HG03457 (cell line): Measurements from ENCODE around the gene AMN.

Experiments
- ATAC-seq: cut with Tn5 transposase; IDR thresholded peaks from one replicate; pipeline ENCODE4 v1.9.1; 2021; ENCODE audit warnings: moderate number of reproducible peaks; ENCODE audit not compliant: unreplicated experiment

Gene AMN

DNA sequence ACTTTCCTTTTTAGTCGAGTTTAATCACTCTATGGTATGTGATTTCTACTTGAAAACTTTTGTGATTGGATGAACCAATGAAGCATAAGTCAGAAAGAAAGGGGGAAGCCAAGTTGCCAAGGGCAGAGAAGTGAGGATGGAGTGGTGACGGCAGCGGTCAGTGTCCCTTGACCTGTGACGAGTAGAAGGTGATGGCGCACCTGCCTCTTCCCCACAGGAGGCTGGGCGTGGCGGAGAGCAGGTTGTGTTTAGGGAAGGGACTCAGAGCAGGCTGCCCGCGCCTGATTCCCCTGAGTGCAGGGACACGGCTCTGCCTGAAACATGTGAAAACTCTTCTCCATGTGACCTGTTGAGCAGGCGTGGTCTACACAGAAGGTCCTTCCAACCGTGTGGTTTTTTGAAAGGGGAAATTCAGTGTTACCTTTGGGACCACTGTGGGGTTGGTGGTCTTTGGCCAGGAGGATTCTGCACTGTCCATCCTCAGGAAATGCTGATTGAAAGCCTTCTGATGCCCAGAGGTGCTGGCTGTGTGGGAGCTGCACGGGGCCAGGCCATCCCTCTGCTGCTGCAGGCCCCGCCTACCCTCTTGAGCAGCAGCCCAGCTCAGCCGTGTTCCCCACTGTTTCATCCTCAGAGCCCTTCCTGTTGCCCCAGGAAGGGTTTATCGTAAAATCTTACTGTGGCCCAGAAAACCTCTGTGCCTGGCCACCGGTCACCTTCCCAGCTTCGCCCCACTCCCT, 23.5 kb upstream of the AMN start:
- no peak for ATAC-seq

DNA sequence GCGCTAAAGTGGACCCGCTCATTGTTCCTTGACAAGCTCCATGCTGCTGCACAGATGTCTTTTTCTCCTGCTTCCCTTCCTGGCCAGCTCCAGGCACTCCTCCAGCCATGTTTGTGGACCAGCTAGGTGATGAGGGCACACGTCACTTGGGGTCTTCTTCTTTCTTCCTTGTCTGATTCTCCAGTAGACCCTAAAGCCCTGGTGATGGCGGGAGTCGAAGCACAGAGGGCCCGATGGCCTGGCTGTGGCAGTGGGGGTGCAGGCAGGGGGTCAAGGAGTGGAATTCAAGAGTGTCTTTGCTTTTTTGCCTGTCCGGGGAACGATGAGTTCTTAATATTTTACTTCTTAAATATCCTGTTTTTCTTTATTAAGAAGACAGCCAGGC, 23.0 kb upstream of the AMN start:
- no peak for ATAC-seq

DNA sequence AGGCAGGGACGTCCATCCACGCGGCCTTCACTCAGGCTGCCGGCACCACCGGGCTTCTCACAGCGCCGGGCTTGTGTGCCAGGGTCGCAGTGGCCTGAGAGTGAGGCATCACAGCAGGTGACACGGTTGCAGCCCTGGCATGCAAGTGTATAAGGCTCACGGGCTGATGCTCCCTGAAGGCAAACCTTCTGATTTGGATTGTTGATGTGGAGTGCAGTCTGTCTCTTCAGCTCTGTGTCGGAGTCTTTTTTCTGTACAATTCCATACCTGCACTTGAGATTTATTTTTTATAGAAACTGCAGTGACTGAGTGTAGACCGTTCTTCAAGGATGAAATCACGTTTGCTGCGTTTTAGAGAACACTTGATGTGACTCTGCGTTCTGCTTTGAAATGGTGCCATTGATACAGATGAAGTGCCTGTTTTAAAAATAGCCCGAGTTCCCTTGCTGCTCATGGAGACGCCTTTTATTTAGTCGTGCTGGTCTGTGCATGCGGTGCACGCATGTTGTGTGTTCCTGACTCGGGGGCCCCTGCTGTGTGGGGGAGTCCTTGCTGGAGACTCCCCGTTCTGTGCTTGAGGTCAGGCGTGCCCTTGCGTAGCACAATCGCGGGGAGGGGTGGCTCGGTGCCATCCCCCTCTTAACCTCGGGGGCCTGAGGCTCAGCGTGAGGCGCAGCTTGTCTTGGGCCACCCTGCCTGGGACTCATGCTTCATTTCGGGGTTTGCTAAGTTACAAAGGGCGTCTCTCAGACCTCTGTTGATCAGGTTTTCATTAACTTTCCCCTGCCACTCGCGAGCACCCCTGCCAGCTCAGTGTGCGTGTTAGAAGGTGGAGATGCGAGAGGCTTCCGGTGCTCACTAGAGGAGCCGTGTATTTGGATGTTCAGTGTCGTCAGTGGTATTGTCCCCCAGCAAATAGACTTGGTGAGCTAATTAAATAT, 21.6 kb upstream of the AMN start:
- peak; percentile 44 for ATAC-seq

DNA sequence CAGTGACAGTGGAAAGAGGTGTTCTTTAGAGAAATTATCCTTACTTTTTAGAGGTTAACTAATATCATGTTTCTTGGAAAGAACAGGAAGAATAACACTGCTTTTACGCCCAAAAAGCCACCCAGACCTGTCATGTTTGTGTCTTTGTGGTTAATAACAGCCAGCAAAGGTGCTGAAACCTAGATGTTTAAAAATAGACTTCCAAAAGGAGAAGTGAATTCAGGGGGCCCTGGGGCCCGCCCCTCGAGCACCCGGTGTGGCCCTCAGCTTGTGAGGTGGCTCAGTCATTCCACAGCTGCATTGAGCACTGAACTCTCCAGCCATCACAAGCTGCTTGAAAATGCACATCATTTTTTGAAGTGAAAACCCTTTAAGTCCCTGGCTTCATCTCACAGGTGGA, 20.8 kb upstream of the AMN start:
- peak; percentile 51 for ATAC-seq

DNA sequence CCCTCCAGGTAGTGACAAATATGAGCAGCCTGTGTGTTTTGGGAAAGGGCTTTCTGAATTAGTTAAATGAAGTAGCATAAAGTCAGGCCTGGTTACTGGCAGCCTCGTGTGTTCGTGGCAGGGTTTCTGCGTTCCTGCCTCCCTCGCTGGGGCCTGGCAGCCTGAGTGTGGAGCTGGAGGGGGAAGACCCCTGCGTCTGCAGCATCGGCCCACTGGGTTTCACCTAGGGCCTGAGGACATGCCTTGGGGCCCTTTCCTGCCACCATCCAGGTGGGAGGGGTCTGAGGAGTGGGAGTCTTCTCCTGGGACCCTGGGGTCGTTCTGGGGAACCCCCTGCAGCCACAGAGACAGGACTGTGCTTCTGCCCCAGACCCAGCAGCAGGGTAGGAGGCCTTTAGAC, 20.4 kb upstream of the AMN start:
- ATAC-seq, result peak; percentile 1

DNA sequence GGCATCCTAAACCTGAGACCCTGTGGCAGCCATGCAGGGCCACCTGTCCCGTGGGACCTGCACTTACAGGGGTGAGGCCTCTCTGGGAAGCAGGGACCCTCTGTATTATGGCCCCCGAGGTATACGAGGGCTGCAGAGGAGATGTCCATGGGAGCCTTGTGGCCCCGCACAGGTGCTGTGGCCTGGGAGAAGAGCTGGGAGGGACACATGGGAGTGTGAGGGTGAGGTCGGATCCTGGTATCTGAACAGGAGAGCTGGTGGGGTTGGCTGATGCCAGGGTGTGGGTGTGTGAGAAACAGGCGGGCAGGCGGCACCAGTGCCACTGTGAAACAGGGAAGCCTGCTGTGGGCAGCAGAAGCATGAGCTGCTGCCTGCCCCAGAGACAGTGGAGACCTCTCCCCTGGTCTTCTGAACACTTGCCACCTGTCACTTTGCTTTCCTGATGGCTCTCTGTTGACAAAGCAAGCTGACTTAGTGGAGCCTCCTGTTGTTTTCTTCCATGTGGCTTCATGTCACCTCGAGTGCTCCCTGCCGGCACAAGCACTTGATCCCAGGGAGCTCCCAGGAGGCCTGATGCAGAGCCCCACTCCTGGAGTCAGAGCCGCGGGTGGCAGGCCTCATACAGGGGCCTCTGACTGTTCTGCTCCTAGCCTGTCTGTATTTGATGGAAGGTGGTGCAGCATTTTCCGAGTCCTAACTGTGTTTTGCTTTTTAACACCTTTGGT, 19.8 kb upstream of the AMN start:
- ATAC-seq, result no peak

DNA sequence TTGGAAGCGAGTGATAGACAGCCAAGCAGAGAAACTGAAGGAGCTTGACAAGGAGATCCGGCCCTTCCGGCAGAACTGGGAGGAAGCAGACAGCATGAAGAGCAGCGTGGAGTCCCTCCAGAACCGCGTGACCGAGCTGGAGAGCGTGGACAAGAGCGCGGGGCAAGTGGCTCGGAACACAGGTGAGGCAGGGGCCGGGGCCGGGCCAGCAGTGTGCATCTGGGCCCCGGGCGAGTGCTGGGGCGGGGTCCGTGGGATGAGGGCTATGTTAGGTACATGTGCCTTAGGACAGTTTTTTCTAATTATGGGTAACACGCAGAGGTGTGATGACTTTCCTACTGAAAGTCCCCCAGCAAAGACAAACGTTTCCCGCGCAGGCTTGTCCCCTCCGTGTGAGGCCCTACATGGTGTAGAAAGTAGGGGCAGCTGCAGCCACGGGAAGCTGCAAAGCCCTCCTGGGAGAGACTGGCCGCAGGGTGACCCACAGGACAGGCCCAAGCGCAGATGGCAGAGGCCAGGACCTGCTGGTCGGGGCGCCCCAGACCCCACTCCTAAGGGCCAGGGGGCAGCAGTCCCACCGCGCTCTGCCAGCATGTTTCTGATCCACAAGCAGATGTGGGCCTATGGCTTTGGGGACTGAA, 19.1 kb upstream of the AMN start:
- ATAC-seq, result no peak

DNA sequence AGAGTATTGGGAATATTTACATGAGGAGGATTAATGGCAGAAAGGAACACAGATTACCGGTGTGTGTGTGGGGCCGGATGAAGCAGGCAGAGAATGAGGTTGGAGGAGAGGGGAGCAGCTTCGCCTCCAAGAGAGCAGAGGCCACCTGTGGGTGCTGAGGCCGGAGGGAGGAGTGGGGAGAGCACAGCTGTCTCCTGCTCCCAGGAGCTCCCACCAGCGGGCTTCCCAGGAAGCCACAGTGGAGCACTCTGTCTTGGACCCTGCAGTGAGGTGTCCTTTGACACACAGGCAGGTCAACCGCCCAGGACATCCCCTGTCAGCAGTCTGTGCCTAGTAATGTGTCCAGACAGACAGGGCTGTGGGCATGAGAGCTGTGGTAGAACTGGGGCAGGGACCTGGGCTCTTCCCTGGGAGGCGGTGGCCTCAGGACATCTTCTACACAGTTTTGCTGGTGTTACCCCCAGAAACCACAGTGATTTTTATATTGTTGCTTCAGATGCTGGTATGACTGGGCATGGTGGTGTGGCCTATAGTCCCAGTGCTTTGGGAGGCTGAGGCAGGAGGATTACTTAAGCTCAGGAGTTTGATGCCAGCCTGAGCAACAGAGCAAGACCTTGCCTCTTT, 18.5 kb upstream of the AMN start:
- no peak for ATAC-seq

DNA sequence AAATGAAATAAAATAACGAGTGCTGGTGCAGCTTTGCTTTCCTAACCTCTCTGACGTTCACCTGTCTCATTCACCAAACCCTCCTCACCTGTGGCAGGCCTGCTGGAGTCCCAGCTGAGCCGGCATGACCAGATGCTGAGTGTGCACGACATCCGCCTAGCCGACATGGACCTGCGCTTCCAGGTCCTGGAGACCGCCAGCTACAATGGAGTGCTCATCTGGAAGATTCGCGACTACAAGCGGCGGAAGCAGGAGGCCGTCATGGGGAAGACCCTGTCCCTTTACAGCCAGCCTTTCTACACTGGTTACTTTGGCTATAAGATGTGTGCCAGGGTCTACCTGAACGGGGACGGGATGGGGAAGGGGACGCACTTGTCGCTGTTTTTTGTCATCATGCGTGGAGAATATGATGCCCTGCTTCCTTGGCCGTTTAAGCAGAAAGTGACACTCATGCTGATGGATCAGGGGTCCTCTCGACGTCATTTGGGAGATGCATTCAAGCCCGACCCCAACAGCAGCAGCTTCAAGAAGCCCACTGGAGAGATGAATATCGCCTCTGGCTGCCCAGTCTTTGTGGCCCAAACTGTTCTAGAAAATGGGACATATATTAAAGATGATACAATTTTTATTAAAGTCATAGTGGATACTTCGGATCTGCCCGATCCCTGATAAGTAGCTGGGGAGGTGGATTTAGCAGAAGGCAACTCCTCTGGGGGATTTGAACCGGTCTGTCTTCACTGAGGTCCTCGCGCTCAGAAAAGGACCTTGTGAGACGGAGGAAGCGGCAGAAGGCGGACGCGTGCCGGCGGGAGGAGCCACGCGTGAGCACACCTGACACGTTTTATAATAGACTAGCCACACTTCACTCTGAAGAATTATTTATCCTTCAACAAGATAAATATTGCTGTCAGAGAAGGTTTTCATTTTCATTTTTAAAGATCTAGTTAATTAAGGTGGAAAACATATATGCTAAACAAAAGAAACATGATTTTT, 17.1 kb upstream of the AMN start:
- no peak for ATAC-seq

DNA sequence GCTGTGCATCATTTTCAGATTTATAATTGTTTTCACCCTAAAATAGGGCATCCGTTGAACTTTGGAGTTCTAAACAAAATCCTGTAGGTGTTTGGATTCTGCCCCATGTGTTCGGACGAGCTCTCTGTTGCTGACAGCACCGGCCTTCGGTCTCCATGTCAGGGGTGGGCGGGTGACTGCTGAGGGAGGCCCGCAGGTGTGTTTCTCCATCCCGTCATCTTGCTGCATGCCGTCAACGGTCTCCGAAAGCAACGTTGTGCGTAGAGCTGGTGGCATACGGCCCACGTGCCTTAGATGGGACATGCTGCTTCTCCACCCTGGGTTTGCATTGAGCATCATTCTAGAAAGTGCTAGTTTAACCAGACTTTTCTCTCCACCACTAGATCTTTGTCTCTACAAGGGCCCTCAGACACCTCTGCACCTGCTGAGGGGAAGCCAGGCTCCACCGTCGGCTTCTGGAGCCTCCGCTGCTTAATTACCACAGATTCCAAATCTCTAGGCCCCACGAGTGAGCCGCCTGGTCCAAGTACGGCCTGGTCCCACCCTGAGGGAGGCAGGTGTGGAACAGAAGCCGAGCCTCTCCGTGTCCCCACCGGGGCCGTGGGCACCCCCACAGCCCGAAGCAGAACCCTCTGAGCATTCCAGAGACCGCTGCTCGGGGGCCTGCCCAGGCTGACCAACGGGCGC, 15.7 kb upstream of the AMN start:
- no peak for ATAC-seq

DNA sequence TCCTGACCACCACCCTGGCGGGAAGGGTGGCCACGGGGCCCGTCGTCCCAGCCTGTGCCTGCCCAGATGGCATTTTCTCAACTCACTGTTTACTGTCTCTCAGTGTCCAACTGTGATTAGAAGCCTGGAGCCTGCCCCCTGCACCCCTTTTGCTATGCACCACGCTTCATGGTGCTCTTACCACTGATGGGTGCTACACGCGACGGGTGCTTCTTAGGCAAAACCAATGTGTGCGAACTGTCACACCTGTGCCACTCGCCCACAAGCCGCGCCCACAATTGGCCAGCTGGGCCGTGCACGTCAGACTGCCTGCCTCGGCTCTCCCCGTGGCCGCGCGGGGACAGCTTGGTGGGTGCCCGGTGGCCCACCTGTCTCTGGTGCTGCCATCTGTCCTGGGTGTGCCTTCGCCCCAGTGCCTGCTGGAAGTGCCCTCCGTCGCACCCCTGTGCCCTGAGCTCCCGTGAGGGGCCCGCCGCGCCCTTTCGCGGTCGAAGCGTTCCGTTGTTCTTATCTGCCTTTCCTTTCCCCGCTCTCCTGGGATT, 15.1 kb upstream of the AMN start:
- no peak for ATAC-seq

DNA sequence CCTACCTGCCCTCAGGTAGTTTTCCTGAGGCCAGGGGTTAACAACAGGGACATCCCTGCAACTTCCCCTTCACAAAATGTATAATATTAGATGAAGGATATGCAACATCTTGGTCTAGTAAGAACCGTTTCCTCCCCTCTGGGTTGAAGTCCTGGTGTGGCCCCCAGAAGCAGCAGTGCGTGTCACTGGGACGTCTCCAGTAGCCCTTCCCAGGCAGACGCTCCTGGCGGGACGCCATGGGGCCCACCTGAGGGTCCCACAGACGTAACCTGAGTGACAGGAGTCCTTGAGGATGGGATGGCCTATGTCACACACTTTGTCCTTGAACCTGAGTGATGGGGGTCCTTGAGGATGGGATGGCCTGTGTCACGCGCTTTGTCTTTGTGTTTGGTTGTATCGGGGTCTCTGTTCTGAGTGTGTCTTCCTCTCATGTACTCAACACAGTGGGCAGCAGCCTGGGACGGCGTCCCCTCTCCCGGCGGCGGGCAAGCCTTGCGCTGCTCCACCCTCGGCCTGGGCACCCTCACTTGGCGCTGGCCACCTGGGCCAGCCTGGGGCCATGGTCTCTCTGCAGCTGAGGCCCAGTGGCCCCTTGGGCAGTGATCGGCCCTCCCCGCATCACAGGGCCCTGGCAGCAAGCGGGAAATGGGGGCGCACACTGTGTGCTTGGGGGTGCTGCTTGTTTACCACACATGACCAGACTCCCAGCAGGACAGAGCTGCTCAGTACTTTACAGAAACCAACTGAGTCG, 14.3 kb upstream of the AMN start:
- no peak for ATAC-seq

DNA sequence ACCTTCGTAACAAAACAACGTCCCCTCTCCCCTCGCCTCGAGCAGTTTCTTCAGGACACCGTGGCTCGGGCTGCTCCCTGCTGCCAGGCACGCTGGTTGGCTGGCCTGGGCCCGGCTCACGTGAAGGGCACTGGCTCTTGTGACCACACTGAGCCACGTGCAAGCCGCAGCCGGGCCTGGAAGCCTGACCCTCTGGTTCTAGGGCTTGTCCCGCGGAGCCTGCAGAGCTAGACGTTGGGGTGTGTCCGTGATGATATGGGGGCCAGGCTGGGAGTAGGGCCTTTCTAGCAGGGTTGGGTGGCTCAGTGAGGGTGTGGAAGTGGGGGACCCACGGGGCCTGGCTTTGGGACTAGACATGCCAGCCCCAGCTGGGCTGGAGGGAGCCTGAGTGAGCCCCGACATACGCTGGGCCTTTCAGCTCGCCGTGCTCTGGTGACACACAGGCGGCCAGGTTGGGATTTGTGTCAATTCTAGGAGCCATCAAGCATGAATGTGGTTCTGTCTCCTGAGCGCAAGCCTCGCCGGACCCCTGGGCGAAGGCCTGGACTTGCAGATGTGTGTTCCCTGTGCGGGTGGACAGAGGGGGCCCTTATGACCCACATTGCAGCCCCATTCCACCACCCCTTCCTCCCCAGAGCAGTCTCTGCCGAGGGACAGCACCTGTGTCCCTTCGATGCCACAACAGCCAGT, 13.6 kb upstream of the AMN start:
- ATAC-seq, result no peak

DNA sequence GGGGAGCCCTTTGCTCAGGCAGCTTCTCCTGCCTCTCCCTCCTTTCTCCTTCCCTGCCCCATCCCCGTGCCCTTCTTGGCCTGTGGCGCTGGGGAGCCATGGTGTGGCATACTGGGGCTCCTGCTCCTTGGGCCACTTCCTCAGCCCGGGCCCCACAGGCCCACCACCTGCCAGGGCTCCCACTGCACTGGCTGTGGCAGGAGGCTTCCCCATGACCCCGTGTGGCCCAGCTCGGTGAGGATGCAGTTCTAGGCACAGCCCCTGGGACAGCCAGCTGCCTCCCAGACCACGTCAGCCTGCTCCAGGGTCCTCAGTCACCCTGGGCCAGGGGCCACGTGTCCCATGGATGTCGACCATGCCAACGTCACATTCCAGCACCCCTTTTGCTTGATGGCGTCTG, 13.0 kb upstream of the AMN start:
- ATAC-seq, result no peak

DNA sequence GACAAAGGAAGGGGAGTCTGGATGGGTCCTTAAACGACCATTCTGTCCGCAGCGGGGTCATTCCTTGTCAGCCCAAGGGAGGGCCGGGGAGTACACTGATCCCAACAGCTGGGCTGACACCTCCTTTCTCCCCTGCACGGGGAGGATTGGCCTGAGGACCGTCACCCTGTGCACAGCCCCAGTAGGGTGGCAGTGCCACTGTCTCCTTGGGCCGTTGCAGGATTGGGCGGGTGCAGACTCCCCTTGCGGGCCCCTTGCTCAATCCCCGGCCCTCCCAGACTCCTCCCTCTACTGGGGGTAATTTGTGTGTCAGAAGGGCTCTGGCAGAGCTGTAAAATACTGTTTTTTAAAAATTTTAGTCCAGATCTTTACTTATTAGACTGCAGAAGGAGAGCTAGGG, 12.6 kb upstream of the AMN start:
- no peak for ATAC-seq

DNA sequence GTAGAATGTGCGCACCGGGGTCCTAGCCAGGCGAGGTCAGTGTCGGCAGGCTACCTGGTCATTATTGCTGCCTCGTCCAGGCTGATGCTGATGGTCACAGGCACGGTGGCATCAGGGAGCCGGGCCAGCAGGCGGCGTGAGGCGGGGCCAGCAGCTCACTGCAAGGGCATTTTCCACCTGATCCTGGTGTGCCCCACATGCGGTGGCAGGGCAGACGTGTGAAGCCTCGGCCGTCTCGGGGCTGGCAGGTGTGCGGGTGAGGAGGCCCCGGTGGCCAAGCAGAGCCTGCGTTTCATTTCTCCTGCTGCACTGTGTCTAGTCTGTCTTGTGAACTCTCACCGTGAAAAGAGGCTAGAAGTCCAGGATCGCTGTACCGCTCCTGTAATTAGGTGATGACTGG, 12.0 kb upstream of the AMN start:
- ATAC-seq, result no peak

DNA sequence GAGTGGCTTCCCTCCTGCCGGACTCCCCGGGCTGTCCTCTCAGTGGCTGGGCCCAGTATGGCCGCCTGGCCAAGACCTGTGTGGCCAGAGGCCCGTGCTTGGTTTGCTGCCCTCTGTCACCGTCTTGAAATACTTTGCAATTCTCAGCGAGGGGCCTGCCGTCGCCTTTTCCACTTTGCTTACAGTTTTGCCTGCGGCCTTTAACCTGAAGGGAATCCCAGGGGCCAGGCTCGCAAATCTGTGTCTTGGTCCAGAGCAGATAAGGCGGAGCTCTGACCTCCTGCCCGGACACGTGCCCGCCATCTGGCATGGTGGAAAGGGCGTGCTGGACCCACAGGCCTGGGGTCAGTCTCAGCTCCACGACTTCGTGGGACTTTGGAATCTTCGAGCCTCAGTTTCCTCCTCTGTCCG, 10.9 kb upstream of the AMN start:
- no peak for ATAC-seq
